Stimulated activated CD4-positive, alpha-beta T cell treated with anti-CD3 and anti-CD28 coated beads, Interleukin-4, amount 100 ng/mL, for 1 hour (primary cell): Measurements from ENCODE around the gene LNP1.
"Not testable (repeated sequence)": the region's sequence is repeated elsewhere in the genome, so short reads cannot be mapped to it uniquely, and the experiment has no call there.

ENCODE experiments used
- DNase-seq: peaks from one replicate; pipeline ENCODE4 v3.0.0-alpha.2; 2020

Gene LNP1

DNA sequence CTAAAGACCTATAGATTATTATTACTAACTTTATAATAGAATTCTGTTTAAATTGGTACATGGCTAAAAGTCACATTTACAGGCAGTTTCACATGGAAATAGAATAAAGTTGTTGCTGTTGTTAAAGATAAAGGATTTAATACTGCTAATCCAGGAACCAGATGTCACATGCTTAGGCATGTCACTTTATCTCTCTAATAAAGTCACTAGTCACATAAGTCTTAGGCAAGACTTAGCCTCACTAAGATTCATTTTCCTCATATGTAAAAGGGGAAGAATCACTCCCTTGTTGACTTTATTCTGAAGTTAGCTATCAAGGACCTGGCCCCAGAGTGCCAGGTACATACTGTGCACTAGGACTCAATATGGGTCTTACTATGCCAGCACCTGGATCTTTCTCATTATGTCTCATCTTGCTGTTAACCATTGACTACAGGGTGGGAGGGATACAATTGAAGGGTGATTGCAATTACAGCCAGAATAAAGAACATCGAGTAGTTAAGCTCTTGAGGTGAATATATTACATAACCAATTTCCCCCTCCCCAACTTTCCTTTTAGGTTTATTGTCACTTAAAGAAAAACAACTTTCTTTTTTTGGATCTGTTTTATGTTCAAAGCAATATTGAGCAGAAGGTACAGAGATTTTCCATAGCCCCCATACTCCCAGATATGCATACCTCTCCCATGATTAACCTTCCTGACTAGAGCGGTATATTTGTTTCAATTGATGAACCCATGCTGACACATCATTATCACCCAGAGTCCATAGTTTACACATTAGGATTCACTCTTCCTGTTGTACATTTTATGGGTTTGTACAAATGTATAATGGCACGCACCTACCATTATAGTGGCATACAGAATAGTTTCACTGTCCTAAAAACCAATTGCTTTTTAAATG is 36.6 kb downstream of the LNP1 start:
- DNase-seq = no peak

DNA sequence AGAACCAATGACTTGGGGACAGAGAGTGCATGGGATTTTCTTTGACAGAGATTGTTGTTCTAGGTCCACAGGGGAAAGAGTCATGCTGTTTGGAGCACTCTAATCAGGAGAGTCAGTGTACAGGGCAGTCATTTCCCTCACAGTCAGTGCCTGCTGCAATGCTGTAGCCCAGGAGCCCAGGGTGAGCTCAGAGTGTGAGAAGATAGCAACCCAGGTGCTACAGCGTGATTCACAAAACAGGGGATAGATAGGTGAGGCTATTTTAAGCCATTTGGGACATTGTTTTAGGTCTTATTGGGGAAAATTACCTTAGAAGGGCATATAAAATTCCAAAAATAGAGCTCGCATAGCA is 37.3 kb downstream of the LNP1 start:
- no peak for DNase-seq

DNA sequence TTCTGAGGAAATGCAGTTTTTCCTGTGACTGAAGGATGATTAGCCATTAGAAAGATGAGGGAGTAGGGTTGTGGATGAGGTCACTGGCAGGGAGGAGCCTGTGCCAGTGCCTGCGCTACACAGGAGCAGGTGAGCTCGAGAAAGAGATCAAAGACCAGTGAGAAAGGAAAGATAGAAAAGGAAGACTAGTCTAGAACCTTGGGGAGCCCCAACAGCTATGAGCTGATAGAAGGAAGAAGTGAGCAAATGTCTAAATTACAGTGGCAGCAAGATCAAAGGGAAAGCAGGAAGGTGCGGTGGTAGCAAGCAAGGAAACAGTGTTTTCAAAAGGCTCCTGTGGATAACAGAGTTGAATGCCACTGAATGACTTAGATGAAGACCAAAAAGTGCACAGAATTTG is 39.6 kb downstream of the LNP1 start:
- DNase-seq = no peak

DNA sequence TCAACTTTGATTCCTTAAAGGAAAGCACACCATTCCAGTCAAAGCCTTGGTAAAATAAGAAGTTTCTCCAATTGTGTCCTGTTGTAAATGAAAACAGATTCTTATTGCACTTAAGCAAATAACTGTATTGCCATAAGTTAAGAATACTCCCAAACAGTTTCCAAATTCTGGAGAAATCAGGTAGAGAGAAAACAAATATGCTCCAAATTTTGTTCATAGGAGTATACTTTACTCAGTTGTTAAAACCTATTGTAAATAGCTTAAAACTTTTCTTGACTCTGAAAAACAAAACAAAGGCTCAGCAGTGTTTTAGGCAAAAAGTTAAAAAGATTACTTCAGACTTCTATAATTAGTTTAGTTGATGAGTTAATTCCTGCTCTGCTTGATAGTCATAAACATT is 42.4 kb downstream of the LNP1 start:
- DNase-seq = no peak

DNA sequence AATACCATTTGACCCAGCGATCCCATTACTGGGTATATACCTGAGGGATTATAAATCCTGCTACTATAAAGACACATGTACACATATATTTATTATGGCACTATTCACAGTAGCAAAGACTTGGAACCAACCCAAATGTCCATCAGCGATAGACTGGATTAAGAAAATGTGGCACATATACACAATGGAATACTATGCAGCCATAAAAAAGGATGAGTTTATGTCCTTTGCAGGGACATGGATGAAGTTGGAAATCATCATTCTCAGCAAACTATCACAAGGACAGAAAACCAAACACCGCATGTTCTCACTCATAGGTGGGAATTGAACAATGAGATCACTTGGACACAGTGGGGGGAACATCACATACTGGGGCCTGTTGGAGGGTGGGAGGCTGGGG is 45.7 kb downstream of the LNP1 start:
- DNase-seq = not testable (repeated sequence)

DNA sequence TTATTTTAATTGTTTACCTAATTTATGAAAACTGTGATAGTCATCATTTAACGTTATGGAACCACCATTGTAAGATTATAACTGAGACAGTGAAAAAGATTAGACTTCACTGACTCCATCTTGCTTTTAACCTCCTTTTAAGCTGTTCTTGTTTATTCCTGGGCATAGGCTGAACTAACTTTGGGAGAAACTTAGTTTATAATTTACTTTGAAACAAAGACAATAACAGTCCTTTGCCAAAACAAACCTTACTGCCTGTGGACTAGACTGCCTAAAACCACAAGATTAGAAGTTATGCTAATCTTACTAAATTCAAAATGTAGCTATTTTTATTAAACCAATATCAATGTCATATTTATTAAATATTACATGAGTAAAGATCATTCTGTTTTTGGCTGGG is 46.7 kb downstream of the LNP1 start:
- DNase-seq = no peak

DNA sequence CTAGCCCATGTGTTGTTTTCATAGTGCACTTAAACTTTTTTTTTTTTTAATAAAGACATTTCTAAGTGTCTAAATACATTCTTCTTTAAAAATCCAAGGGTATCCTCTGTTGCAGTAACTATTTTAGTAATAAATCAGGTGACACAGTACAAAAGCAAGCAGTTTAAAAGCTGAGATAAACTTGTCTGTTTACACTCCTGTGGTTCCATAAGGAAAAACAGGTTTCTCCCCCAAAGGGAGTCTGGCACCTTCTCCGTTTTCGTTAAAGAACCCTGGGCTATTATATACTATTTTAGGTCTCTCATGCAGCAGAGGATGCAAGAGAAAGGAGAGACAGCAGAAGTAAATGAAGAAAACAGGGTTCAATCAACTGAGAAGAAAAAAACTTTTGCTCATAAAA is 47.9 kb downstream of the LNP1 start:
- no peak for DNase-seq

DNA sequence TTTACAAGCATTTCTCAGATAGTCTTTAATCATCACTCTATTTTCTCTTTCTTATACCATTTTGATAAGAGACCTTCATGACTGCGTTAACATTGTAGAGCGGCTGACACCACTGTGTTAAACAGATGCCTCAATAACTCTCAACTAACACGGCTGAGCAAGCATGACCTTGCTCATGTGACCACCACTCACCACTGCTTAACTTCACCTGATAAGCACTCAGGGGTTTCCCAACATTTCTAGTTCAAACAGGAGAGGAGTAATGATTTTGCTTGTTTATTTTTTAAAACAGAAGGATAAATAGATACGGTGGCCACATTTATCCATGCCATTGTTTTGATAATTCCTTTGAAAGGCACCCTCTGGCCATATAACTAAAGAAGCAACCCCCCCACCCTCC is 53.3 kb downstream of the LNP1 start:
- no peak for DNase-seq

DNA sequence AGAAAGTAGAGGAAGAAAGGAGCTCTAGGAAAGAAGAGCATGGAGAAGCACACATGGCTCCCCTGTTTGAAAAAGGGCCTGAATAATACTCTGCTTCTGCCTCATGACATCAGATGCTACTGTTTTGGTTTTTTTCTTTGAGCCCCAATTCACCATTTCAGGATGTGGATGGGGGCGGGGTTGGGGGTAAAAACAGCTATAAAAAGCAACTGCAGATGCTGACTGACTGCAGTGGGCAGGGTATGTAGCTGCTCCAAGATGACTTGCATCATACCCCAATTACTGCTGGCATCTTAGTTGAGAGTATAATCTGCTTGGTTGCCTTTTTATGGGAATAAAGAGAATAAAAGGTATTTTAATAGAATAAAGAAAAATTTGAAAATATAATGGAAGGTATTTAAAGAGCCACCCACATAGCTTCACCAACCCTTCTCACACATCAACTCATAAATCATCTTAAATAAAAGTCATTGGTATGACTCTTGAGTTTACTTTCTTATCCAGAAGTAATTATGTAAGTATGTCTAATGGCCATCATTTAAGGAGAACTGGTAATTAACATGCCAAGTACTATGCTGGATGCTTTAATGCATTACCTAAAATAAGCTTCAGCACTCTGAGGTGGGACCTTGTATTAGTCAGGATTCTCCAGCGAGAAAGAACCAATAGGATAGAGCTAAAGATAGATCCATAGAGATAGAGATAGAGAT is 54.7 kb downstream of the LNP1 start:
- DNase-seq = no peak

DNA sequence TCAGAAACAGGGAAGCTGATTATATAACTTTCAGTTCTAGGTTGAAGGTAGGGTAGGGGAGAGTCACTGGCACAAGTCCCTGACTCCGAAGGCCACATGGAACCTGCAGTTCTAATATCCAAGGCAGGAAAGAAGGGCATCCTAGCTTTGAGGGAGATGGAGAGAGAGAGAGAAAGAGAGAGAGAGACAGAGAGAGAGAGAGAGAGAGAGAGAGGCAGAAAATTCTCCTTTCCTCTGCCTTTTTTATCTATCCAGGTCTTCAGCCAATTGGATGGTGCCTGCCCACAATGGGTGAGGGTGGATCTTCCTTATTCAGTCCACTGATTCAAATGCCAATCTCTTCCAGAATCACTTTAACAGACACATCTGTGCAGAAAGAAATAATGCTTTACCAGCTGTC is 55.4 kb downstream of the LNP1 start:
- DNase-seq = no peak

DNA sequence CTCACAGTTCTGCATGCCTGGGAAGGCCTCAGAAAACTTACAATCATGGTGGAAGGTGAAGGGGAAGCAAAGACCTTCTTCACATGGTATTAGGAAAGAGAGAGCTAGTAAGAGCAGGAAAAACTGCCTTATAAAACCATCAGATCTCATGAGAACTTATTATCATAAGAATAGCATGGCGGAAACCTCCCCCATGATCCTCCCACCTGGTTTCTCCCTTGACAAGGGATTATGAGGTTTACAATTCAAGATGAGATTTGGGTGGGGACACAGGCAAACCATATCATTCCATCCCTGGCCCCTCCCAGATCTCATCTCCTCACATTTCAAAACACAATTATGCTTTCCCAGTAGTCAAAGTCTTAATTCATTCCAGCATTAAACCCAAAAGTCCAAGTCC is 56.5 kb downstream of the LNP1 start:
- DNase-seq = no peak

DNA sequence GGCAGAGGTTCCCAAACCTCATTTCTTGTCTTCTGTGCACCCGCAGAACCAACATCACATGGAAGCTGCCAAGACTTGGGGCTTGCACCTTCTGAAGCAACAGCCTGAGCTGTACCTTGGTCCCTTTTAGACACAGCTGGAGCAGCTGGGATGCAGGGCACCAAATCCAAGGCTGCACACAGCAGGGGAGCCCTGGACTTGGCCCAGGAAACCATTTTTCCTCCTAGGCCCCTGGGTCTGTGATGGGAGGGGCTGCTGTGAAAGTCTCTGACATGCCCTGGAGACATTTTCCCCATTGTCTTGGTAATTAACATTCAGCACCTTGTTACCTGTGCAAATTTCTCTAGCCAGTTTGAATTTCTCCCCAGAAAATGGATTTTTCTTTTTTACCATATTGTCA is 57.5 kb downstream of the LNP1 start:
- no peak for DNase-seq

DNA sequence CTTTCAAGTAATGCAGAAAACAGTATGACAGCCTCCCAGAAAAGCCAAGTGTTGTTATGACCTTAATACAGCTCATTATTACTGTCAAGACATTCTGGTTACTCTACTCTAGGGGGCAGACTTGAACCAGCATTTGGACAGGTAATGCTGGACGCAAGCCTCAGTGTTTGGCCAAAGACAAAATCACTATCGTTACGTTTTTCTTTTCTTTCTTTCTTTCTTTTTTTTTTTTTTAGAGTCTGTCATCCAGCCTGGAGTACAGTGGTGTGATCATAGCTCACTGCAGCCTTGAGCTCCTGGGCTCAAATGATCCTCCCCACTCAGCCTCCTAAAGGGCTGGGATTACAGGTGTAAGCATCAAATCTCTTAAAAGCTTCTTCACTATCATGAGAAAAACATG is 61.7 kb downstream of the LNP1 start:
- no peak for DNase-seq

DNA sequence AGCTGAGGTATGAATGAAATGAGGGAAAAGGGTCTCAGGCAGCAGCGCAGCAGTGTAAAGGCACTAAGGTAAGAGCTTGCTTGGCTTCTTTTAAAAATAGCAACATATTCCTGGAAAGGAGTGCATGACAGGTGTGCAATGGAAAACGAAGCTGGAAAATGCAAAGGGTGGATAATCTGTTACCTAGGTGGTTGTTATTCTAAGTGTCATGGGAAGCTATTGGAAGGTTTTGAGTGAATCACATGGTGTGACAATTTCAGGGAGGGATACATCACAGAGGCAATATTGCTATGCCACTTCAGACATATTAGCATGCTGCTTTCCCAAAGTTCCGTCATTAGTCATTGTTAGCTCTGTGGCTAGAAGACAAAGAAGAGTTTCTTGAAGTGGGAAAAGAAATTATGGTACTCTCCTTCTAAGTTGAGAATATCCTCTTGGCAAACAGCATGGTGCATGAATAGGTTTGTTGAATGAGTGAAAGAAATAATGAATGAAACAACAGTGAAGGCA is 62.4 kb downstream of the LNP1 start:
- DNase-seq = no peak

DNA sequence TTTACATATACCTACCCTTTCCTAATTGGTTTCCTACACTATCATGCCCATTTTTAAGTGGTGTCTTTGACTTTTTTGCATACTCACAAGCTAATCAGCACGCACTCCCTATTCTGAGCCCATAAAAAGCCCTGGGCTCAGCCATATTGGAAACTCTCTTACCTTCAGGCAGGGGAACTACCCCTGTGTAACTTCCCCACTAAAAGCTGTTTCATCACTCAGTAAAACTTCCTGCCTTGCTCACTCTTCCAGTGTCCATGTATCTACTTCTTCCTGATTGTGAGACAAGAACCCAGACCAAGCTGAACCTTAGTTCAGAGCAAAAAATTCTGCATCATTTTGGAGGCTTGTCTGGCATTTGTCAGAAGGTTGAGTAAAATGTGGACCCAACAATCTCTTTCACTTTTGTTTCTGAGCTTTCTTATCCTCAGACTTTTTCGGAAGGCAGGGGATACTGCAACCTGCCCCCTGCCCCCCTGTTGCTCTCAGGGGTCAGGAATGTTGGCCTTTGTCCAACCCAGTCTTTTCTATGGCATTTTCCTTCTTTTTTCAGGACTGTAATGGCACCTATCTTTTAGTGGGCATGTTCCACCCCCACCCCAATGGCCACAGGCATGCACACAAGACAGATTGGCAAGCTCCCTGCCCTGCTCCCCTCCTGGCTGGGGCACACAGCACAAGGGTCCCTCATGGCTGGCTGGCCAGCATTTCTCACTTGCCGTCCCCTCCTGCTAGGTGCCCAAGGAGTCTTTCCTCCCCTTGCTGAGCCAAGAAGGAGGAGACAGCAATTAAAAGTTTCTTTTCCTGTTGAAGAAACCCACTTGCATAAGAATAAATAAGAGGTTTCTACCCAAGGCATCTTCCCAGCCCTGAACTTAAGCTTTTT is 64.8 kb downstream of the LNP1 start:
- DNase-seq = no peak

DNA sequence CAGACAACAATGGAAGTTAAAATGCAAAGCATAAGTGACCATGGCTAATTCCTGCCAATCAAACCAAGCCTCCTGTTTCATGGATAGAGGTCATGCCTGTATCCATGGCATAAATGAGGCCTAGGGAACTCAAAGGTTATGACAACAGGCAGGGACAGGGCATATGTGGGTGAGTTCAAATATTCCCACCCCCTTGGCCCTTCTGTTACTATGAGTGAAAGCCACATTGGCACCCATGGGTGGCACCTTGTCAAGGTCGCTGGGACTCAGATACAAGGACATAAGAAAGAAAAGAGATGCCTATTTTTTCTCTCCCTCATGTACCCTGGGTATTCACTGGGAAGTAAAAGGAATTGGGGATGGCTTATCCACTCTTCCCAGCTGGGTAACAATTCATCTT is 65.8 kb downstream of the LNP1 start:
- DNase-seq = no peak

DNA sequence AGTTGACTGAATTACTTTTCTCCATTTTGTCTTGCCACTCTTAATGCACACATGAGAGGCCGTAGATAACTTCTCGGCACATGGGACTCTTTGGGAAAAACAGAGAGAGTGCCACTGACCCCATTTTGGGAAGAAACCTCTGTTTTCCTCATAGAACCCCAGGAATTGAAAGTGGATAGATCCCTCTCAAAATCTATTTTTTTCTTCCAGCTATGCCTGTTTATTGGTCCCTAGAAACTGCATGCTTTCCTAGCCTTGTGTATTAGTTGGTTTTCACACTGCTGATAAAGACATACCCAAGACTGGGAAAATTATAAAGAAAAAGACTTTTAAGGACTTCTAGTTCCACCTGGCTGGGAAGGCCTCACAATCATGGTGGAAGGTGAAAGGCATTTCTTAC is 67.3 kb downstream of the LNP1 start:
- DNase-seq = no peak

DNA sequence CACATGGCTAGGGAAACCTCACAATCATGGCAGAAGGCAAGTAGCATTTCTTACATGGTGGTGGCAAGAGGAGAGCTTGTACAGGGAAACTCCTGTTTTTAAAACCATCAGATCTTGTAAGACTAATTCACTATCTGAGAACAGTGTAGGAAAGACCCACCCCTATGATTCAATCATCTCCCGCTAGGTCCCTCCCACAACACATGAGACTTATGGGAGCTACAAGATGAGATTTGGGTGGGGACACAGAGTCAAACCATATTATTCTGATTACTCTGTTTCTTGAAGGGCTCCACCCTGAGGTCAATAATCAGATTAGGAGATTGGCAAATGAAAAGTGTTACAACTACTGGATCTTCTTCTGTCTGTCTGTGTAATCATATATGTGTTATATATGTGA is 69.6 kb downstream of the LNP1 start:
- DNase-seq = no peak

DNA sequence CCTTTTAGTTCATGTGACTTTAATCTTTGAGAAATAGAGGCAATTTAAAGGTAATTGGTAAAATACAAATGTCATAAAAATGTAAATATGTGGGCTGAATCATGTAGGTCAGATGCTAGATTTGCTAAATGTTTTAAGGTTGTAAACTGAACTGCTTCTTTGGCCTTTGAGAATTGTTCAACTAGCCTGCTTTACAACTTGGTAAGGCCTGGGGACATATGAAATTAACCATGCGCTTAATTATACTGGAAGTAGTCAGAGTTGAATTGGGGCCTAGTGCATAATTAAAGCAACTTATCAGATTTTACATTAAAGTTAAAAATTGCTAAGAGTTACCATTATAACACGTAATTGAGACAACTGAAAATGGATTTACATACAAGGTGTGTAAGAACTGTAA is 70.1 kb downstream of the LNP1 start:
- DNase-seq = no peak

DNA sequence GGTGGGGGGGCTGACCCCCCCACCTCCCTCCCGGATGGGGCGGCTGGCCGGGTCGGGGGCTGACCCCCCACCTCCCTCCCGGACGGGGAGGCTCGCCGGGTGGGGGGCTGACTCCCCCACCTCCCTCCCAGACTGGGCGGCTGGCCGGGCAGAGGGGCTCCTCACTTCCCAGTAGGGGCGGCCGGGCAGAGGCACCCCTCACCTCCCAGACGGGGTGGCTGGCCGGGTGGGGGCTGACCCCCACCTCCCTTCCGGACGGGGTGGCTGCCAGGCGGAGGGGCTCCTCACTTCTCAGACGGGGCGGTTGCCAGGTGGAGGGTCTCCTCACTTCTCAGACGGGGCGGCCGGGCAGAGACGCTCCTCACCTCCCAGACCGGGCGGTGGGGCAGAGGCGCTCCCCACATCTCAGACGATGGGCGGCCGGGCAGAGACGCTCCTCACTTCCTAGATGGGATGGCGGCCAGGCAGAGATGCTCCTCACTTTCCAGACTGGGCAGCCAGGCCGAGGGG is 76.6 kb downstream of the LNP1 start:
- DNase-seq = not testable (repeated sequence)

DNA sequence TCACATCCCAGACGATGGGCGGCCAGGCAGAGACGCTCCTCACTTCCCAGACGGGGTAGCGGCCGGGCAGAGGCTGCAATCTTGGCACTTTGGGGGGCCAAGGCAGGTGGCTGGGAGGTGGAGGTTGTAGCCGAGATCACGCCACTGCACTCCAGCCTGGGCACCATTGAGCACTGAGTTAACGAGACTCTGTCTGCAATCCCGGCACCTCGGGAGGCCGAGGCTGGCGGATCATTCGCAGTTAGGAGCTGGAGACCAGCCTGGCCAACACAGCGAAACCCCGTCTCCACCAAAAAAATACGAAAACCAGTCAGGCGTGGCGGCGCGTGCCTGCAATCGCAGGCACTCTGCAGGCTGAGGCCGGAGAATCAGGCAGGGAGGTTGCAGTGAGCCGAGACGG is 77.2 kb downstream of the LNP1 start:
- not testable (repeated sequence) for DNase-seq

DNA sequence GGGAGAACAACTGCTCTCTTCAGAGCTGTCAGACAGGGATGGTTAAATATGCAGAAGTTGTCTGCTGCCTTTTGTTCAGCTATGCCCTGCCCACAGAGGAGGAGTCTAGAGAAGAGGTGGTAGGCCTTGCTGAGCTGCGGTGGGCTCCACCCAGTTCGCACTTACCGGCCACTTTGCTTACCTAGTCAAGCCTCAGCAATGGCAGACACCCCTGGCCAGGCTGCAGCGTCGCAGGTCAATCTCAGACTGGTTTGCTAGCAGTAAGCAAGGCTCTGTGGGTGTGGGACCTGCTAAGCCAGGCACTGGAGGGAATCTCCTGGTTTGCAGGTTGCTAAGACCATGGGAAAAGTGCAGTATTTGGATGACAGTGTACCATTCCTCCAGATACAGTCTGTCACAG is 78.7 kb downstream of the LNP1 start:
- DNase-seq = no peak

DNA sequence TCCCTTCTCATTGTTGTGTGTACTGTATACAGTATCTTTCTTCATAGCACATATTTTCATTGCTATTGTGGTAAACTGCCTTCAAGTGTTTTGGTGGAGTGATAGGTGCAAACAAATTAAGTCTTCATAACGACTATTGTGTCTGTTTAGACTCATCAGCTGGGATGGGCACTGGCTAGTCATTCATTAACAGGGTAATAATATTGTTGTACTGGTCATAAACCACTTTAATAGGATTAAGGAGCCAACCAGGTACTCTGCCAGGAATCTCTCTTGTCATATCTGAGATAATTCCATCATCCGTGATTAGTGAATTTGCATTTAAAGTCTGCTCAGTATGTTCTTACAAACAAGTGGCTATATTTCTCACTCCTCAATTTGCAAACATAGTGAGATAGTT is 80.8 kb downstream of the LNP1 start:
- no peak for DNase-seq
